Measurements from ENCODE around the gene RESP18.

RESP18 gene

DNA sequence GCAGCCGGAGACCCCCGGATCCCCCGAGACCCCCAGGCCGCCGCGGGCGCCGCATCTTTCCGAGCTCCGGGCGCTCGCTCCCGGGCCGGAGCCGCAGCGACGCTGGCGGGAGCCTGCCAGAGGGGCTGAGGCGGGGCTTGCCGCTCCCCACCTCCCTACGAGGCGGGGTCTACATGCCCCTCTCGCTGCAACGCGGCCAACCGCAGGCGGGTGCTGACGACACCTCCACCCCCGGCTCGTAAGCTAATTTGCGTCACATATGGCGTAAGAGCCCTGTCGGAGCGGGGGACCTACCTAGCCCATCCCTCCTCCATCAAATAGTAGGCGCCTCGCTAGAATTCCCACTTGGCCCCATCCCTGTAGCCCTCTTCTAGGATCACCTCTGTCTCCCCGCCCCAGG, 23.3 kb downstream of the RESP18 start, which contains the start of gene PTPRN:
TSS of gene PTPRN (minus strand) at position 124 of the 400 bp plus-strand sequence. CDS start at position 55, 69 bp downstream.
- TF ChIP-seq, protein P1, sequence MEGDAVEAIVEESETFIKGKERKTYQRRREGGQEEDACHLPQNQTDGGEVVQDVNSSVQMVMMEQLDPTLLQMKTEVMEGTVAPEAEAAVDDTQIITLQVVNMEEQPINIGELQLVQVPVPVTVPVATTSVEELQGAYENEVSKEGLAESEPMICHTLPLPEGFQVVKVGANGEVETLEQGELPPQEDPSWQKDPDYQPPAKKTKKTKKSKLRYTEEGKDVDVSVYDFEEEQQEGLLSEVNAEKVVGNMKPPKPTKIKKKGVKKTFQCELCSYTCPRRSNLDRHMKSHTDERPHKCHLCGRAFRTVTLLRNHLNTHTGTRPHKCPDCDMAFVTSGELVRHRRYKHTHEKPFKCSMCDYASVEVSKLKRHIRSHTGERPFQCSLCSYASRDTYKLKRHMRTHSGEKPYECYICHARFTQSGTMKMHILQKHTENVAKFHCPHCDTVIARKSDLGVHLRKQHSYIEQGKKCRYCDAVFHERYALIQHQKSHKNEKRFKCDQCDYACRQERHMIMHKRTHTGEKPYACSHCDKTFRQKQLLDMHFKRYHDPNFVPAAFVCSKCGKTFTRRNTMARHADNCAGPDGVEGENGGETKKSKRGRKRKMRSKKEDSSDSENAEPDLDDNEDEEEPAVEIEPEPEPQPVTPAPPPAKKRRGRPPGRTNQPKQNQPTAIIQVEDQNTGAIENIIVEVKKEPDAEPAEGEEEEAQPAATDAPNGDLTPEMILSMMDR (IDR thresholded peaks at IDR 0.05; ENCODE audit: control extremely low read depth, extremely low read depth, low read depth, missing control alignments), result no peak
- no peak for DNase-seq (ENCODE audit: extremely low spot score)
- CTCF ChIA-PET, result interaction anchor here (1.2 to 4.4 kb wide), 5 partner anchors 9 to 32 kb away, joined by 3 to 28 read pairs (median 6); no protein-coding TSS in a partner anchor
- POLR2A ChIA-PET, result no interaction called here

DNA sequence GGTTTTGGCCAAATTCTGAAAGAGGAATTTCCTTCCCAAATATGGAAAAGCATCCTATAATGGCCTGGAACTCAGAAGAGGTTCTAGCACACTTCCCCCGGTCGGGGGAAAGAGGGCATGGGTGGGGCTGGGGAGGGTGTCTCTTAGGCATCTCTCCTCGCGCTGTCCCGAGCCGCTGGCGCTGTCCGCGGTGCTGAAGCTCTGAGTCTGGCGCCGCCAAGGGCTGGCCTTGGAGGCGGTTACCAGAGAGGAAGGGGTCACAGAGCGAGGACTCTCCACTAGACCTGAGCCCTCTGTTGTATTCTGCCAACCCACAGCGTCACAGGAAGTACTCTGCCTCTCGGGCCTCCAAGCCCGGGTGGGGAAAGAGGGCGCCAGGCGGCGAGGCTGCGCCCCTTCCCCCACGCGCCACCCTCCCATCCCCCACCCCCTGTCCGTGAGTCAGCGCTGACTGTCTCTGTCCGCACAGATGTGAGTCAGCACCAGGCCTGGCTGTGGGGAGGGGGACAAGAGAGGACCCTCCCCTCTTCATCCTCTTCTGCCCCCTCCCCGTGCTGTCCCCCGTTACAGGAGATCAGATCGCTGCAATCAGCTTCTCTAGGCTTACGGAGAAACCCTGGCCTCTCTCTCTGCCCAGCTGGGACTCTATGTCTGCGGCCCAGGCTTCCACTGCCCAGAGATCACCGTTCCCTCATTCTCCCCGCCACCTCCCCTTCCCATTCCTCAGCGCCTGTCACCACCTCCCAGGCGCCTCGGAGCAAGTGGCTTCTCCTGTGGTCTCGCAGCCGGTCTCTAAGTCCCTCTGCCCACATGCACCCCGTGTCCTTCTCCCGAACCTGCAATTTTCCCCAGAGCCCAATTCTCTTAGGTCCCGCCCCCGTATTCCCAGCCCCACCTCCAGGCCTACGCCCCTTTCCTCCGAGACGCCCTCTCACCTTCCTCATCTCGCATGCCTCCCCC, 24.1 kb downstream of the RESP18 start:
- POLR2A ChIA-PET, result no interaction called here
- peak; percentile 84 for DNase-seq (ENCODE audit: extremely low spot score)
- TF ChIP-seq, protein P1 (IDR thresholded peaks at IDR 0.05; ENCODE audit: control extremely low read depth, extremely low read depth, low read depth, missing control alignments), result no peak
- CTCF ChIA-PET, result interaction anchor here (1.5 to 4.4 kb wide), 3 partner anchors 9 to 31 kb away, joined by 3 to 19 read pairs (median 6); no protein-coding TSS in a partner anchor

DNA sequence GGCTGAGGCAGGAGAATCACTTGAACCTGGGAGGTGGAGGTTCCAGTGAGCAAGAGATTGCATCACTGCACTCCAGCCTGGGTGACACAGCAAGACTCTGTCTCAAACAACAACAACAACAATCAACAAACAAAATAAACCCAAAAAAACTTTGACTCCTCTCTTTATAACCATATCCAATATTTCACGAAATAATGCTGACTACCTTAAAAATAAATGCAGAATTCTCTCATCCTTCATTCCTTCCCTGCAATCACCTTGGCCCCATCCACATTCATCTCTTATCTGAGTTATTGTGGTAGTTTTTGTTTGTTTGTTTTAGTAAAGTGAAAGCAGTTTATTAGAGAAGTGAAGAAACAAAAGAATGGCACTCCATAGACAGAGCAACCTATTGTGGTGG, 26.5 kb downstream of the RESP18 start:
- CTCF ChIA-PET, result interaction anchor here (0.8 to 4.4 kb wide), 2 partner anchors 11 to 97 kb away, joined by 3 to 19 read pairs; no protein-coding TSS in a partner anchor
- POLR2A ChIA-PET, result no interaction called here
- DNase-seq (ENCODE audit: extremely low spot score), result no peak

DNA sequence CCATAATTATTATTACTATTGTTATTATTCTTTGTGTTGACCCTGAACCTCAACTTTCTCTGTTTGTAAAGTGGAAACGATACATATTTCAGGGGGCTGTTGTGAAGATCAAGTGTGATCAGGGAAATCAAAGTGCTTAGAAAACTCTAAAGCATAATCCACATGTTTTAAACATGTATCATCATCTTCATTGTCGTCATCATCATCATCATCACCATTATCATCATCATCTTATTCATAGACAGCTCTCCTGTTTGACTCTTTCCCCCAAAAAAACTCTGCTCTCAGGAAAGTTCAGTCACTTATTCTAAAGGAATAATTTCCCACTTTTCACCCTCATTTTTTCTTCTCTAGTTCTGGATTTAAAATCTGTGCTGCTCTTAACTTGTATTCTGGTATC, 28.3 kb downstream of the RESP18 start:
- no peak for DNase-seq (ENCODE audit: extremely low spot score)
- POLR2A ChIA-PET, result no interaction called here
- CTCF ChIA-PET, result interaction anchor here (1.7 kb wide), 1 partner anchor 9 kb away, joined by 11 read pairs; no protein-coding TSS in a partner anchor

More for the DNA sequence above, 26.5 kb downstream of the RESP18 start:
- TF ChIP-seq, protein P1 (IDR thresholded peaks at IDR 0.05; ENCODE audit: control extremely low read depth, extremely low read depth, low read depth, missing control alignments), result no peak

DNA sequence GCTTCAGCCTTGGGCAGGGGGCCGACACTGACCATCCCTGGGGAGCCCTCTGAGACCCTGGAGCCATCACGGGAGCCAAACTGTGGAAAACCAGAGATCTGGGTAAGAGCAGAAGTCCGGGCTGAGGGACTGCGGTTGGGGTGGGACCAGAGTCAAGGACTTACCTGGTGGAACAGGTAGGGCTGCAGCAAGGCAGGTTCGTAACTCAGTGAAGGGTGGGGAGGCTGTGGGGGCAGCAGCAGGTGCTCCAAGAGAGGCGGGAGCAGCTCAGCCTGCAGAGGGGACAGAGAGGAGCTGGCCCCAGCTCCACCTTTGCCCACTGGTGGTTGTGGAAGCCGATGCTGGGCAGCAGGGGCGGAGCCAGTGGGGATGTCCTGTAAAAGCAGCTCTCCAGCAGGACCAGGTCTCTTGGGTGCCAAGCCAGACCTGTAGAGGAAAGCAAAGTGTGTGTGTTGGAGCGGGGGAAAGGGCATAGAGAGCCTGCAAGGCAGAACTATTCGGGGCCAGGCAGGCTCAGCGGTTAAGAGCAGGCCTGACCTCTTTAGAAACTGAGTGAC, 30.1 kb downstream of the RESP18 start:
- DNase-seq (ENCODE audit: extremely low spot score), result no peak
- POLR2A ChIA-PET, result no interaction called here
- TF ChIP-seq, protein P1 (IDR thresholded peaks at IDR 0.05; ENCODE audit: control extremely low read depth, extremely low read depth, low read depth, missing control alignments), result no peak
- CTCF ChIA-PET, result interaction anchor here (1.2 to 10.7 kb wide), 7 partner anchors 7 to 322 kb away, joined by 3 to 260 read pairs (median 5); partner anchors contain the start of gene NHEJ1

More for the DNA sequence above, 28.3 kb downstream of the RESP18 start:
- TF ChIP-seq, protein P1 (IDR thresholded peaks at IDR 0.05; ENCODE audit: control extremely low read depth, extremely low read depth, low read depth, missing control alignments), result no peak

DNA sequence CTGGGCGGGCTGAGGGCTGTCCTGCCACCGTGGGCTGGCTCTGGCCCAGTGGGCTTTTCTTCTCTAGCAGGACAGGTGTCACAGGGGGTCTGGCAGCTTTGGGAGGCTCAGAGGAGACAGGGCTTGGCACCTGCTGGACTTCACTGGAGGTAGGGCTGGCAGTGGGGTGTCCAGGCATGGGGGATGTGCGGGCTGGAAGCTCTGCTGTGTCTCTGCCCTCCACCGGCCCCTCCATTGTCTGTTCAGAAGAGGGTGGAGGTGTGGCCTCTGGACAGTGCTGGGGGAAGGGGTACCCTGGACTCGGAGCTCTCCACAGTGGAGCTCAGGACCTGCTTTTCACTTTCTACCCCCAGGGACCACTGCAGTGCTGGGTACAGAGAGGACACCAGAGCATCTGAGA, 32.5 kb downstream of the RESP18 start:
- POLR2A ChIA-PET, result no interaction called here
- no peak for DNase-seq (ENCODE audit: extremely low spot score)
- CTCF ChIA-PET, result interaction anchor here (0.7 to 12.0 kb wide), 18 partner anchors 8 to 423 kb away, joined by 3 to 260 read pairs (median 8); partner anchors contain the start of genes CNPPD1, DNAJB2, DNPEP and GLB1L
- TF ChIP-seq, protein P1 (IDR thresholded peaks at IDR 0.05; ENCODE audit: control extremely low read depth, extremely low read depth, low read depth, missing control alignments), result no peak

All from GM10248 (cell line).